H1 (cell line): Measurements from ENCODE around the gene RGP1.

Experiments used
- CTCF ChIP-seq, 3 experiments: IDR thresholded peaks; 1 replicate in 2 of 3; 2 replicates in 1 of 3; pipeline versions ENCODE4 v1.5.1 to v1.6.1; 2011; ENCODE audit warnings: low read length in 3 of 3, mild to moderate bottlenecking in 3 of 3, inconsistent platforms in 2 of 3, low read depth in 1 of 3, moderate library complexity in 1 of 3; ENCODE audit not compliant: insufficient read depth in 1 of 3; ENCODE audit errors: control extremely low read depth in 1 of 3
- POLR2A ChIP-seq, 2 experiments: IDR thresholded peaks; 1 replicate in 1 of 2; 2 replicates in 1 of 2; pipeline ENCODE4 v1.6.1; 2011; ENCODE audit warnings: low read depth in 2 of 2, low read length in 2 of 2, mild to moderate bottlenecking in 2 of 2; ENCODE audit errors: control extremely low read depth in 1 of 2
- RAD21 ChIP-seq, 2 experiments: IDR thresholded peaks in 1 of 2; conservative IDR thresholded peaks in 1 of 2; 2 replicates each; pipeline ENCODE4 v1.6.1; 2011; ENCODE audit warnings: low read depth in 2 of 2, low read length in 2 of 2, improper control_type of control experiment in 1 of 2, inconsistent platforms in 1 of 2, mild to moderate bottlenecking in 1 of 2, moderate library complexity in 1 of 2

- TF ChIP-seq RAD21 (IDR thresholded peaks at IDR 0.05 in 1 of 2, conservative IDR thresholded peaks at IDR 0.05 in 1 of 2; ENCODE audit: low read depth in 2 of 2, low read length in 2 of 2) (no peak), CTCF (IDR thresholded peaks at IDR 0.05; ENCODE audit: control extremely low read depth in 1 of 3, insufficient read depth in 1 of 3, low read depth in 1 of 3, low read length in 3 of 3) (no peak), POLR2A (IDR thresholded peaks at IDR 0.05; ENCODE audit: control extremely low read depth in 1 of 2, low read depth in 2 of 2, low read length in 2 of 2) (no peak)
These were observed 38.1 kb upstream of the RGP1 start for GRCh38 chr9:35710818-35711500.
